NK-92 (cell line): ENCODE data around the gene PGA3.
"Not testable (repeated sequence)": the region's sequence is repeated elsewhere in the genome, so short reads cannot be mapped to it uniquely, and the experiment has no call there.

Experiments
- DNase-seq: peaks from one replicate; lab custom pipeline; 2025; ENCODE audit not compliant: unreplicated experiment; lab: John Stamatoyannopoulos, UW

Gene PGA3

GRCh38 chr11:61170566-61170965 is 32.7 kb upstream of the PGA3 start:
- DNase-seq, result no peak

- DNase-seq, result no peak
These were observed 31.4 kb upstream of the PGA3 start for GRCh38 chr11:61171907-61172306.

- no peak for DNase-seq
These were observed 31.0 kb upstream of the PGA3 start for GRCh38 chr11:61172356-61172755.

- no peak for DNase-seq
These were observed 30.4 kb upstream of the PGA3 start for GRCh38 chr11:61172888-61173287.

GRCh38 chr11:61173456-61173855 is 29.9 kb upstream of the PGA3 start:
- DNase-seq, result no peak

- no peak for DNase-seq
These were observed 29.0 kb upstream of the PGA3 start for GRCh38 chr11:61174273-61174672.

- no peak for DNase-seq
These were observed 28.4 kb upstream of the PGA3 start for GRCh38 chr11:61174949-61175348.

- no peak for DNase-seq
These were observed 26.9 kb upstream of the PGA3 start for GRCh38 chr11:61176446-61176845.

GRCh38 chr11:61180205-61180604 is 23.1 kb upstream of the PGA3 start:
- not testable (repeated sequence) for DNase-seq

- no peak for DNase-seq
These were observed 21.8 kb upstream of the PGA3 start for GRCh38 chr11:61181489-61181888.

- DNase-seq, result no peak
These were observed 19.7 kb upstream of the PGA3 start for GRCh38 chr11:61183645-61184044.

- no peak for DNase-seq
These were observed 16.8 kb upstream of the PGA3 start for GRCh38 chr11:61186504-61186903.

- DNase-seq, result no peak
These were observed 15.7 kb upstream of the PGA3 start for GRCh38 chr11:61187505-61188130.

GRCh38 chr11:61189933-61190332 is 13.4 kb upstream of the PGA3 start:
- no peak for DNase-seq

GRCh38 chr11:61193596-61193995 is 9.7 kb upstream of the PGA3 start:
- no peak for DNase-seq

- DNase-seq, result no peak
These were observed 9.1 kb upstream of the PGA3 start for GRCh38 chr11:61194169-61194671.

- DNase-seq, result no peak
These were observed 8.2 kb upstream of the PGA3 start for GRCh38 chr11:61194981-61195695.

GRCh38 chr11:61195719-61196118 is 7.6 kb upstream of the PGA3 start:
- DNase-seq, result no peak

GRCh38 chr11:61198361-61198760 is 5.0 kb upstream of the PGA3 start:
- no peak for DNase-seq

- no peak for DNase-seq
These were observed 4.3 kb upstream of the PGA3 start for GRCh38 chr11:61198948-61199523.

GRCh38 chr11:61201476-61201875 is 1.8 kb upstream of the PGA3 start:
- no peak for DNase-seq

GRCh38 chr11:61203873-61204272 is 558 bp downstream of the PGA3 start:
- DNase-seq, result not testable (repeated sequence)
